GM13976 (cell line): ENCODE results near the gene GCFC2.
"Not testable (repeated sequence)": the region's sequence is repeated elsewhere in the genome, so short reads cannot be mapped to it uniquely, and the experiment has no call there.

Experiments
- DNase-seq: peaks from one replicate; pipeline ENCODE4 v3.0.0; 2012; ENCODE audit warnings: low spot score
- CTCF ChIP-seq: IDR thresholded peaks from 2 replicates; pipeline ENCODE4 v1.5.1; 2012; ENCODE audit warnings: borderline replicate concordance, mild to moderate bottlenecking; ENCODE audit not compliant: insufficient read depth; ENCODE audit errors: extremely low read depth, missing control alignments, control extremely low read depth
- in situ Hi-C: fragments of 300-500 bp; cut with MboI; formaldehyde crosslinking; loops from one replicate; pipeline ENCODE4 v1.12.0; 2022; ENCODE audit warnings: low sequenced_read_pairs, mixed read lengths, inconsistent platforms; ENCODE audit not compliant: unreplicated experiment

GCFC2 gene

GRCh38 chr2:75729861-75730260 lies 19.1 kb upstream of the GCFC2 start:
- no peak for TF ChIP-seq CTCF
- in situ Hi-C loops, result no loop called here
- DNase-seq, result no peak

GRCh38 chr2:75728614-75729419 lies 18.1 kb upstream of the GCFC2 start:
- TF ChIP-seq CTCF, result no peak
- no peak for DNase-seq
- in situ Hi-C loops, result no loop called here

GRCh38 chr2:75722687-75723086 lies 12.0 kb upstream of the GCFC2 start:
- DNase-seq, result no peak
- no peak for TF ChIP-seq CTCF
- in situ Hi-C loops, result no loop called here

GRCh38 chr2:75720525-75720924 lies 9.8 kb upstream of the GCFC2 start:
- no peak for TF ChIP-seq CTCF
- in situ Hi-C loops, result no loop called here
- DNase-seq, result no peak

GRCh38 chr2:75719616-75720015 lies 8.9 kb upstream of the GCFC2 start:
- no peak for DNase-seq
- in situ Hi-C loops, result no loop called here
- no peak for TF ChIP-seq CTCF

GRCh38 chr2:75716406-75716805 lies 5.7 kb upstream of the GCFC2 start:
- TF ChIP-seq CTCF, result no peak
- in situ Hi-C loops, result no loop called here
- no peak for DNase-seq

GRCh38 chr2:75711590-75711989 lies 875 bp upstream of the GCFC2 start:
- DNase-seq, in situ Hi-C loops: not testable (repeated sequence)
